Sigmoid colon (tissue), 7 donors: ENCODE data around the gene ACSL5. TPM values are rescaled to one million over a fixed set of nuclear protein-coding genes. Genes with fewer than 3 reads are reported as not detected.
A peak's percentile ranks its signal among the peaks of the same experiment; 100 is the strongest.

Source experiments
- DNase-seq: peaks from one replicate; pipeline ENCODE4 v3.0.0-alpha.2; 2019
- H3K27ac ChIP-seq, 4 donors: fragments of 200-600 bp; sonication (generic); one replicate each; pipeline ENCODE4 v1.5.1; 2016 to 2019; ENCODE audit warnings: mild to moderate bottlenecking in 1 of 4
- H3K27me3 ChIP-seq, 3 donors: fragments of 200-600 bp; sonication (generic); one replicate each; pipeline ENCODE4 v1.5.1; 2019; ENCODE audit warnings: mild to moderate bottlenecking in 1 of 3
- H3K36me3 ChIP-seq, 4 donors: fragments of 200-600 bp; sonication (generic); one replicate each; pipeline ENCODE4 v1.5.1; 2016 to 2019
- H3K4me1 ChIP-seq, 4 donors: fragments of 200-600 bp; sonication (generic); one replicate each; pipeline ENCODE4 v1.5.1; 2017 to 2019
- H3K4me3 ChIP-seq, 4 donors: fragments of 200-600 bp; sonication (generic); one replicate each; pipeline ENCODE4 v1.5.1; 2017 to 2019; ENCODE audit warnings: mild to moderate bottlenecking in 2 of 4, moderate library complexity in 1 of 4
- H3K9me3 ChIP-seq, 4 donors: fragments of 200-600 bp in 3 of 4; sonication (generic) in 3 of 4; one replicate each; pipeline versions ENCODE4 v1.5.1 to v1.6.1; 2013 to 2019
- EP300 ChIP-seq, 4 donors: sonication (generic); formaldehyde crosslinking; IDR thresholded peaks; one replicate each; pipeline ENCODE4 v1.6.1; 2017; ENCODE audit warnings: antibody characterized with exemption in 4 of 4
- POLR2A ChIP-seq, 2 donors: fragments of 450-650 bp; IDR thresholded peaks; one replicate each; pipeline ENCODE4 v1.6.1; 2016; ENCODE audit warnings: antibody characterized with exemption in 2 of 2, mild to moderate bottlenecking in 2 of 2, moderate library complexity in 2 of 2
- POLR2AphosphoS5 ChIP-seq, 4 donors: sonication (generic); formaldehyde crosslinking; IDR thresholded peaks; one replicate each; pipeline ENCODE4 v1.6.1; 2017; ENCODE audit warnings: antibody characterized with exemption in 4 of 4
- WGBS, 2 donors: extraction: QIAGEN DNeasy Blood & Tissue Kit; methylation state at CpG; one replicate each; pipeline ENCODE4 v1.1.7; 2013; 5-methylcytosine and 5-hydroxymethylcytosine counted together
- intact Hi-C: fragments of 100-400 bp; cut with DNase I; formaldehyde crosslinking; loops from one replicate; pipeline ENCODE4 v1.15.1; 2023
- polyA plus RNA-seq, 3 donors: library from polyadenylated mRNA; stranded (reverse); fragments of 200-250 nt; gene quantifications; one replicate each; pipeline ENCODE4 v1.2.3, GENCODE V29; 2013
- total RNA-seq, 4 donors: library from RNA; depleted of rRNA; stranded (reverse); fragments of >200 nt; gene quantifications; one replicate each; pipeline ENCODE4 v1.1.0, GENCODE V29; 2016
- TF ChIP-seq, protein P1 (sequence below), 4 experiments: fragments of 450-650 bp in 3 of 4; fragments of 200-600 bp in 1 of 4; IDR thresholded peaks; one replicate each; pipeline ENCODE4 v1.5.1; 2016 to 2019; ENCODE audit warnings: antibody characterized with exemption in 4 of 4, mild to moderate bottlenecking in 3 of 4, moderate library complexity in 2 of 4
- donor health status: healthy with polysubstance abuse.
- donor health status: Bipolar disorder and iron deficiency.
- donor health status: healthy.

ACSL5 gene
- total and polyA plus RNA-seq, 7 donors, result 5.3 to 96.8 (median 9.4) TPM

DNA sequence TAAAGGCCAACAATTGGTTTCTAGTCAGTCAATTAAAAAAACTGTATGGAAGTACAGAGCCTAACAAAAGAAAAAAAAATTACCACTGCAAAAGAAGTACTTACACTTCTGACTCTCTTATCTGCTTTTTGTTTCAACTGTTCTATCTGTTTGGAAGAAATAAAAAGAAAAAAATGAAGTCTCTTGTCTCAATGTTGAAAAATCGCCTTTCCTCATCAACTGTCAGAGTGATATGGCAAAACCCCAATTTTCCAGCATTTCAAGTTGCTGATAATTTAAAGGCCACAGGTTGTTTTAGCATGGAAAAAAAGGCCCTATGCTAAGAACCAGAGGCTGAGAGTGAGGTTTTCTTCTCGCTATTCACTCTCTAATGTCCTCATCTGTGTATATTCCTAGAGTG lies 59.2 kb downstream of the ACSL5 start:
- Histone ChIP-seq H3K27me3 (no peaks in the 10 kb centered on the region), H3K27ac (no peak overlapping the region), H3K4me1 (no peaks in the 10 kb centered on the region), H3K36me3 (peaks cover 9 to 89% (median 37%) of the 10 kb centered on the region in 4 donors), H3K4me3 (no peak overlapping the region), H3K9me3 (no peaks in the 10 kb centered on the region)
- TF ChIP-seq EP300 (IDR thresholded peaks at IDR 0.05) (no peak), POLR2A (IDR thresholded peaks at IDR 0.05) (no peak)
- intact Hi-C loops, result no loop called here
- WGBS, 2 donors, result 94 to 96% methylated on average over 2 of the region's 2 CpGs
- DNase-seq, result no peak

- no peaks in the 10 kb centered on the region for H3K9me3 ChIP-seq
- no peaks in the 10 kb centered on the region for H3K27me3 ChIP-seq
- intact Hi-C loops, result no loop called here
- H3K4me1 ChIP-seq, result no peaks in the 10 kb centered on the region
- peaks cover 5 to 92% (median 36%) of the 10 kb centered on the region in 4 donors for H3K36me3 ChIP-seq
- no peak overlapping the region for H3K27ac ChIP-seq
- TF ChIP-seq, protein P1, sequence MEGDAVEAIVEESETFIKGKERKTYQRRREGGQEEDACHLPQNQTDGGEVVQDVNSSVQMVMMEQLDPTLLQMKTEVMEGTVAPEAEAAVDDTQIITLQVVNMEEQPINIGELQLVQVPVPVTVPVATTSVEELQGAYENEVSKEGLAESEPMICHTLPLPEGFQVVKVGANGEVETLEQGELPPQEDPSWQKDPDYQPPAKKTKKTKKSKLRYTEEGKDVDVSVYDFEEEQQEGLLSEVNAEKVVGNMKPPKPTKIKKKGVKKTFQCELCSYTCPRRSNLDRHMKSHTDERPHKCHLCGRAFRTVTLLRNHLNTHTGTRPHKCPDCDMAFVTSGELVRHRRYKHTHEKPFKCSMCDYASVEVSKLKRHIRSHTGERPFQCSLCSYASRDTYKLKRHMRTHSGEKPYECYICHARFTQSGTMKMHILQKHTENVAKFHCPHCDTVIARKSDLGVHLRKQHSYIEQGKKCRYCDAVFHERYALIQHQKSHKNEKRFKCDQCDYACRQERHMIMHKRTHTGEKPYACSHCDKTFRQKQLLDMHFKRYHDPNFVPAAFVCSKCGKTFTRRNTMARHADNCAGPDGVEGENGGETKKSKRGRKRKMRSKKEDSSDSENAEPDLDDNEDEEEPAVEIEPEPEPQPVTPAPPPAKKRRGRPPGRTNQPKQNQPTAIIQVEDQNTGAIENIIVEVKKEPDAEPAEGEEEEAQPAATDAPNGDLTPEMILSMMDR (IDR thresholded peaks at IDR 0.05), result peak in 1 of 4 experiments; percentile 16
- no peak for TF ChIP-seq EP300 (IDR thresholded peaks at IDR 0.05)
- 61 to 90% methylated on average over 2 of the region's 2 CpGs for WGBS, 2 donors
- no peak for DNase-seq
- H3K4me3 ChIP-seq, result no peak overlapping the region
Measured at GRCh38 chr10:112434988-112435619, 61.2 kb downstream of the ACSL5 start.

DNA sequence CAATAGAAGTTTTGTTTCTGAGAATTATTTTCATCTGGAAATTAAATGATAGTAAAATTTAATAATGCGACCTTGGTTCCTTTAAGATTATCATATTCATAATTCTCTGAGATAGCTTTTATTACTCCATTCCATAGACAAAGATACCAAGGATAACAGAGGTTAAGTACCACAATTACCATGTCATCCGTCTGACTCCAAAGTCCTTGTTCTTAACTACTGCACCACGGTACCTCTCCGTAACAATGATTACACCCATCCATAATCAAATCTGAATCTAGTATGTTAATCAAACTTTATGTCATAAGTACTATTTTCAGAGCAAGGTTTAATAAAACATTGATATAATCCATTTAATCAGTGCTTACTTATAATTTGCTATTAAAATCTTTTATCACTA lies 64.4 kb downstream of the ACSL5 start:
- no peaks in the 10 kb centered on the region for H3K4me1 ChIP-seq
- DNase-seq, result no peak
- H3K4me3 ChIP-seq, result no peak overlapping the region
- no peak for TF ChIP-seq EP300 (IDR thresholded peaks at IDR 0.05)
- TF ChIP-seq POLR2AphosphoS5 (IDR thresholded peaks at IDR 0.05), result no peak
- TF ChIP-seq, protein P1 (IDR thresholded peaks at IDR 0.05), result no peak
- TF ChIP-seq POLR2A (IDR thresholded peaks at IDR 0.05), result no peak
- H3K9me3 ChIP-seq, result no peaks in the 10 kb centered on the region
- no peaks in the 10 kb centered on the region for H3K27me3 ChIP-seq
- intact Hi-C loops, result no loop called here
- WGBS, 2 donors, result 61 to 90% methylated on average over 4 of the region's 4 CpGs
- no peak overlapping the region for H3K27ac ChIP-seq
- H3K36me3 ChIP-seq, result peaks cover 0 to 92% (median 31%) of the 10 kb centered on the region in 4 donors

DNA sequence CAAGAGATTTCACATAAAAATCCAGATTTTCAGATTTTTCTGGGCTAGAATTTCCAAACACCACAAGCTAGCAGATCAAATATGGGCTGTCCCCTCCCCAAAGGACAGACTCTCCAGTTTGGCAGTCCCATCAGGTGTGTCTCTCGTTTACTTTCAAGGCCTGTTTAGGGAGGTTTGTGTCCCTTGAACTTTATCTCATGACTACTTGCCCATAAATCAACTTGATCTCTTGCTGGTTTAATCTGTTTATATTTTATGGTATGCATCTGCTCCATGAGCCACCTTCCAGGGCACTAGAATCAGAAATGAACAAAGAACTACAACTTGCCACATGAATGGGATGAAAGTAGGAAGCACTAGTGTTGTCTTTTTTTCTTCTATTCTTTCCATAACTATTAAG lies 67.6 kb downstream of the ACSL5 start:
- H3K9me3 ChIP-seq, result no peaks in the 10 kb centered on the region
- intact Hi-C loops, result no loop called here
- H3K27ac ChIP-seq, result no peak overlapping the region
- TF ChIP-seq, protein P1 (IDR thresholded peaks at IDR 0.05), result no peak
- TF ChIP-seq EP300 (IDR thresholded peaks at IDR 0.05) (no peak), POLR2A (IDR thresholded peaks at IDR 0.05) (no peak), POLR2AphosphoS5 (IDR thresholded peaks at IDR 0.05) (no peak)
- H3K4me1 ChIP-seq, result peaks cover 0 to 14% (median 10%) of the 10 kb centered on the region in 4 donors
- no peak overlapping the region for H3K4me3 ChIP-seq
- WGBS, 2 donors, result 22 to 65% methylated on average over 1 of the region's 1 CpG
- no peak for DNase-seq
- peaks cover 0 to 78% (median 20%) of the 10 kb centered on the region in 4 donors for H3K36me3 ChIP-seq
- no peaks in the 10 kb centered on the region for H3K27me3 ChIP-seq

DNA sequence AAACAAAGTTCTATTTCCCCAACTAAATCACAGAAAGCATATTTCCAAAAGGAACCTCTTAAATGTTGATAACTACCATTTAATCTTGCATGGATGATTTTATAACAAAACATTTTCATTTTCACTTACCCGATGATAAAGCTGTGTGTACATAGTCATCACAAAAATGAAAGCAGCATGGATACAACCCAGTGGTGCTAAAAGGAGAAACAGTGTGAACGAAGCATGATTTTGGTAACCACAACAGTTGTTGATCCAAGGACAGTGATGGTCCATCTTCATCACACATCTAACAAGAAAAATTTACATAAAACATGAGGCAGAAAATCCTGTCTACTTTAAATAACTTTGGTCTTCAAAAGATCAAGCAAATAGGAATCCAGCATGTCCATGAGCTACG lies 68.1 kb downstream of the ACSL5 start:
- WGBS, 2 donors, result 26 to 52% methylated on average over 3 of the region's 3 CpGs
- Histone ChIP-seq H3K4me1 (peaks cover 0 to 14% (median 10%) of the 10 kb centered on the region in 4 donors), H3K36me3 (peaks cover 0 to 73% (median 18%) of the 10 kb centered on the region in 4 donors), H3K9me3 (no peaks in the 10 kb centered on the region), H3K27ac (no peak overlapping the region), H3K27me3 (no peaks in the 10 kb centered on the region), H3K4me3 (no peak overlapping the region)
- intact Hi-C loops, result no loop called here
- TF ChIP-seq POLR2AphosphoS5 (IDR thresholded peaks at IDR 0.05) (no peak), POLR2A (IDR thresholded peaks at IDR 0.05) (no peak), EP300 (IDR thresholded peaks at IDR 0.05) (no peak)
- TF ChIP-seq, protein P1 (IDR thresholded peaks at IDR 0.05), result no peak
- DNase-seq, result no peak
